ENCODE results near the gene ME3.
"Not testable (repeated sequence)": the region's sequence is repeated elsewhere in the genome, so short reads cannot be mapped to it uniquely, and the experiment has no call there.

Gene ME3

GRCh38 chr11:86570451-86570850, 102.0 kb downstream of the ME3 start:
- no peak for DNase-seq (ENCODE audit: extremely low read depth, low read depth)
- TF ChIP-seq CTCF (IDR thresholded peaks at IDR 0.05; ENCODE audit: low read depth, low read length) = no peak

GRCh38 chr11:86570020-86570419, 102.4 kb downstream of the ME3 start:
- TF ChIP-seq CTCF (IDR thresholded peaks at IDR 0.05; ENCODE audit: low read depth, low read length) = no peak
- DNase-seq (ENCODE audit: extremely low read depth, low read depth) = no peak

- no peak for DNase-seq (ENCODE audit: extremely low read depth, low read depth)
- TF ChIP-seq CTCF (IDR thresholded peaks at IDR 0.05; ENCODE audit: low read depth, low read length) = no peak
Measured at GRCh38 chr11:86569109-86569508, 103.3 kb downstream of the ME3 start.

- no peak for TF ChIP-seq CTCF (IDR thresholded peaks at IDR 0.05; ENCODE audit: low read depth, low read length)
- no peak for DNase-seq (ENCODE audit: extremely low read depth, low read depth)
Measured at GRCh38 chr11:86565801-86566312, 106.6 kb downstream of the ME3 start.

- TF ChIP-seq CTCF (IDR thresholded peaks at IDR 0.05; ENCODE audit: low read depth, low read length) = no peak
- no peak for DNase-seq (ENCODE audit: extremely low read depth, low read depth)
Measured at GRCh38 chr11:86565388-86565787, 107.0 kb downstream of the ME3 start.

- not testable (repeated sequence) for DNase-seq (ENCODE audit: extremely low read depth, low read depth)
Measured at GRCh38 chr11:86562842-86563241, 109.6 kb downstream of the ME3 start.

- TF ChIP-seq CTCF (IDR thresholded peaks at IDR 0.05; ENCODE audit: low read depth, low read length) = no peak
- DNase-seq (ENCODE audit: extremely low read depth, low read depth) = peak; percentile 16
Measured at GRCh38 chr11:86559311-86559945, 113.0 kb downstream of the ME3 start.

GRCh38 chr11:86558841-86559240, 113.6 kb downstream of the ME3 start:
- no peak for DNase-seq (ENCODE audit: extremely low read depth, low read depth)
- no peak for TF ChIP-seq CTCF (IDR thresholded peaks at IDR 0.05; ENCODE audit: low read depth, low read length)
